GM12878 (cell line): ENCODE results near the gene SLC13A3. TPM values are rescaled to one million over a fixed set of nuclear protein-coding genes. Genes with fewer than 3 reads are reported as not detected.

Experiments
- ATAC-seq: fragments of 200-7000 bp; cut with Tn5 transposase; 3 replicates; pipeline ENCODE4 v1.9.1; 2020; ENCODE audit warnings: mild to moderate bottlenecking, moderate library complexity
- BruUV-seq: library from RNA; stranded (reverse); fragments of 400-500 nt; replicated peaks from 2 replicates; lab custom pipeline; 2021; lab: Mats Ljungman, UMichigan
- CTCF ChIA-PET: fragments of 300-600 bp; sonication (Branson Sonifier 250); formaldehyde crosslinking; extraction: SDS; loops from one replicate; lab custom pipeline; 2021; ENCODE audit warnings: inconsistent platforms; lab: Yijun Ruan, JAX
- POLR2A ChIA-PET: fragments of 350-600 bp; formaldehyde crosslinking; extraction: SDS; loops from one replicate; lab custom pipeline; 2021; ENCODE audit warnings: inconsistent platforms; lab: Charles Lee
- RAD21 ChIA-PET: fragments of 300-600 bp; sonication (Branson Sonifier 250); formaldehyde crosslinking; loops from one replicate; lab custom pipeline; 2023; ENCODE audit warnings: antibody characterized with exemption; ENCODE audit not compliant: unreplicated experiment; lab: Charles Lee
- SMC1A ChIA-PET: fragments of 300-600 bp; sonication (Branson Sonifier 250); formaldehyde crosslinking; loops from one replicate; lab custom pipeline; 2023; ENCODE audit not compliant: unreplicated experiment, uncharacterized antibody; lab: Charles Lee
- DNase-seq: peaks from one replicate; pipeline ENCODE4 v3.0.0-alpha.2; 2011; ENCODE audit warnings: low read depth, low spot score
- FAIRE-seq: peaks from 3 replicates; lab custom pipeline; 2011; peaks lifted over from hg19 to GRCh38; lab: Jason Lieb, UNC
- H2AFZ ChIP-seq: 2 replicates; pipeline ENCODE4 v1.6.0; 2011; ENCODE audit warnings: low read depth, low read length, control low read depth; ENCODE audit not compliant: control insufficient read depth
- H3K27ac ChIP-seq: 2 replicates; pipeline ENCODE4 v1.5.1; 2011; ENCODE audit warnings: control low read depth; ENCODE audit not compliant: control insufficient read depth, insufficient read depth
- H3K27me3 ChIP-seq, 2 experiments: replicated peaks in 1 of 2; 2 replicates each; pipeline versions ENCODE4 v1.6.0 to v1.6.1; 2011; ENCODE audit warnings: low read length in 1 of 2; ENCODE audit not compliant: control insufficient read depth in 2 of 2, insufficient read depth in 2 of 2
- H3K36me3 ChIP-seq, 2 experiments: 2 replicates each; pipeline ENCODE4 v1.5.1; 2011; ENCODE audit warnings: low read length in 1 of 2; ENCODE audit not compliant: control insufficient read depth in 2 of 2, insufficient read depth in 2 of 2
- H3K4me1 ChIP-seq: 2 replicates; pipeline ENCODE4 v1.6.1; 2011; ENCODE audit warnings: mild to moderate bottlenecking, low read length, moderate library complexity, mixed read lengths; ENCODE audit not compliant: control insufficient read depth, insufficient read depth
- H3K4me2 ChIP-seq: 2 replicates; pipeline ENCODE4 v1.6.0; 2011; ENCODE audit warnings: control low read depth; ENCODE audit not compliant: control insufficient read depth, insufficient read depth
- H3K4me3 ChIP-seq: fragments of 200-600 bp; sonication (generic); 2 replicates; pipeline ENCODE4 v1.5.1; 2016
- H3K79me2 ChIP-seq: 2 replicates; pipeline ENCODE4 v1.6.0; 2011; ENCODE audit warnings: low read length; ENCODE audit not compliant: control insufficient read depth, insufficient read depth
- H3K9ac ChIP-seq: 2 replicates; pipeline ENCODE4 v1.8.0; 2011; ENCODE audit warnings: low read length, control low read depth, mixed read lengths; ENCODE audit not compliant: control insufficient read depth, insufficient read depth
- H3K9me3 ChIP-seq: replicated peaks from 3 replicates; pipeline ENCODE4 v1.5.1; 2011; ENCODE audit warnings: mild to moderate bottlenecking, low read length; ENCODE audit not compliant: control insufficient read depth, insufficient read depth
- H4K20me1 ChIP-seq: 2 replicates; pipeline ENCODE4 v1.6.0; 2011; ENCODE audit not compliant: control insufficient read depth, insufficient read depth
- BACH1 ChIP-seq: fragments of 450-650 bp; IDR thresholded peaks from 2 replicates; pipeline ENCODE4 v1.6.1; 2017; ENCODE audit warnings: mild to moderate bottlenecking, borderline replicate concordance
- CHD1 ChIP-seq: IDR thresholded peaks from 2 replicates; pipeline ENCODE4 v1.6.1; 2012; ENCODE audit warnings: low read depth, low read length, improper control_type of control experiment
- ESRRA ChIP-seq: IDR thresholded peaks from 2 replicates; pipeline ENCODE4 v1.6.1; 2012; ENCODE audit warnings: mild to moderate bottlenecking, low read length, improper control_type of control experiment
- JUNB ChIP-seq: IDR thresholded peaks from 2 replicates; pipeline ENCODE4 v1.6.1; 2016; ENCODE audit warnings: antibody characterized with exemption, mild to moderate bottlenecking
- JUND ChIP-seq: IDR thresholded peaks from 2 replicates; pipeline ENCODE4 v1.6.1; 2012; ENCODE audit warnings: low read depth, mild to moderate bottlenecking, low read length, improper control_type of control experiment, moderate library complexity
- MEF2A ChIP-seq: IDR thresholded peaks from 2 replicates; pipeline ENCODE4 v1.6.1; 2011; ENCODE audit warnings: low read depth, mild to moderate bottlenecking, low read length, moderate library complexity; ENCODE audit not compliant: insufficient read depth
- STAT1 ChIP-seq: fragments of 450-650 bp; conservative IDR thresholded peaks from 2 replicates; pipeline ENCODE4 v1.6.1; 2014; ENCODE audit warnings: antibody characterized with exemption, mild to moderate bottlenecking
- TARDBP ChIP-seq: IDR thresholded peaks from 2 replicates; pipeline ENCODE4 v1.6.1; 2016; ENCODE audit warnings: borderline replicate concordance
- WGBS: methylation state at CpG from one replicate; pipeline ENCODE4 v1.1.6; 2016; ENCODE audit warnings: low lambda C conversion rate; ENCODE audit not compliant: insufficient replicate concordance, insufficient coverage; ENCODE audit errors: missing lambda C conversion rate; 5-methylcytosine and 5-hydroxymethylcytosine counted together
- in situ Hi-C: fragments of 300-500 bp; cut with MboI; formaldehyde crosslinking; loops from 9 replicates; pipeline ENCODE4 v1.14.3; 2018; ENCODE audit warnings: mixed read lengths
- intact Hi-C: fragments of 100-400 bp; cut with micrococcal nuclease; formaldehyde crosslinking; loops from one replicate; pipeline ENCODE4 v1.14.2; 2022; ENCODE audit not compliant: unreplicated experiment
- polyA plus RNA-seq, 11 experiments: library from polyadenylated mRNA; depleted of rRNA in 4 of 11; unstranded in 6 of 11; stranded (reverse) in 5 of 11; fragments of >200 nt; fragmentation: Nextera tagmentation in 4 of 11; fragmentation: Illumina TruSeq in 1 of 11; extraction: Ambion mirVana in 4 of 11; extraction: Trizol in 1 of 11; gene quantifications; 1 replicate in 1 of 11; 2 replicates in 10 of 11; pipeline versions ENCODE4 v1.2.1 to v1.2.3, GENCODE V29; 2011 to 2016; ENCODE audit warnings: inconsistent platforms in 2 of 11, missing spikeins in 2 of 11, low read depth in 1 of 11
- total RNA-seq, 4 experiments: library from RNA; depleted of rRNA in 3 of 4; stranded (reverse); fragments of >200 nt in 3 of 4; fragmentation: Illumina TruSeq in 1 of 4; extraction: Trizol in 1 of 4; gene quantifications; 2 replicates each; pipeline versions ENCODE4 v1.2.1 to v1.2.3, GENCODE V29; 2013 to 2021
- TF ChIP-seq, protein P1 (sequence below): IDR thresholded peaks from 2 replicates; pipeline ENCODE4 v1.6.1; 2011; ENCODE audit warnings: borderline replicate concordance, low read depth, mild to moderate bottlenecking, moderate library complexity, mixed read lengths, low read length; ENCODE audit not compliant: insufficient read depth; ENCODE audit errors: extremely low read length

SLC13A3 gene
- total and polyA plus RNA-seq, 10 of the 15 experiments (the other 5 are each of a cell fraction or from before 2014, with no cell fraction given): 0.03 to 0.76 (median 0.07) TPM; not detected in 4

DNA sequence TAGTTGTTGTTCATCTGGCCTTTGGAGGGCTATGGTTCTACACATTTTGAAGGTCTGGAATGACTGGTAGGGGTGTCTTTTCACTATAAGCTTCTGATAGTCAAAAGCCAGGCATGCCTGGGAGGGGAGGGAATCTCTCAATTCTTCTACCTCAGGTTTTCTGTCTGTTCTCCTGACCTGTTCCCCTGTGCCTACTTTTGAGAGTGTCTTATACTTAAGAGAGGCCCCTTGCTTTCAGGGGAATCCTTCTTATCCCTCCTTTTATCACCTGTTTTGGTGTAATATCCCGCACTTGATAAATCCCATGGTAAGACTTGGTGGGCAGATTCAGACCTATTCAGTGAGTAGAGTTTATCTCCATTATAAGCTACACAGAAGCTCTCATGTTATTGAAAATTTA is 10.4 kb upstream of the SLC13A3 start:
- Histone ChIP-seq H3K9ac (no peak overlapping the region), H3K36me3 (no peaks in the 10 kb centered on the region), H3K27ac (no peak overlapping the region), H3K4me2 (no peak overlapping the region), H3K9me3 (no peaks in the 10 kb centered on the region), H3K4me3 (no peak overlapping the region), H3K27me3 (no peaks in the 10 kb centered on the region; a peak in 1 of 4 replicates), H3K4me1 (no peaks in the 10 kb centered on the region), H3K79me2 (no peaks in the 10 kb centered on the region), H2AFZ (no peak overlapping the region), H4K20me1 (no peaks in the 10 kb centered on the region)
- SMC1A ChIA-PET: no interaction called here
- intact Hi-C loops: no loop called here
- RAD21 ChIA-PET: no interaction called here
- FAIRE-seq (no peak), ATAC-seq (no peak), DNase-seq (no peak)
- TF ChIP-seq JUNB (no peak), CHD1 (no peak), STAT1 (no peak), JUND (no peak), TARDBP (no peak), BACH1 (no peak), ESRRA (no peak), MEF2A (no peak)
- TF ChIP-seq, protein P1, sequence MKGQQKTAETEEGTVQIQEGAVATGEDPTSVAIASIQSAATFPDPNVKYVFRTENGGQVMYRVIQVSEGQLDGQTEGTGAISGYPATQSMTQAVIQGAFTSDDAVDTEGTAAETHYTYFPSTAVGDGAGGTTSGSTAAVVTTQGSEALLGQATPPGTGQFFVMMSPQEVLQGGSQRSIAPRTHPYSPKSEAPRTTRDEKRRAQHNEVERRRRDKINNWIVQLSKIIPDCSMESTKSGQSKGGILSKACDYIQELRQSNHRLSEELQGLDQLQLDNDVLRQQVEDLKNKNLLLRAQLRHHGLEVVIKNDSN: no peak
- CTCF ChIA-PET: interaction anchor here (0.8 to 1.0 kb wide), 2 partner anchors 17 to 44 kb away, joined by 3 to 4 read pairs; no protein-coding TSS in a partner anchor
- POLR2A ChIA-PET: no interaction called here
- in situ Hi-C loops: no loop called here
- BruUV-seq: no TSS peak
- WGBS: 85% methylated on average over 1 of the region's 1 CpG
